Activated T-helper 1 cell treated with anti-CD3 and anti-CD28 coated beads, Interleukin-12 subunit alpha, Interleukin-12 subunit beta, Interleukin-2, Interleukin-4 antibody, amounts not matched to agents 30 ng/mL and 10 ng/mL and 1 ng/mL, durations not matched to agents 14 hours and 24 hours and 36 hours (primary cell): ENCODE measurements around the gene FRAS1. TPM values are rescaled to one million over a fixed set of nuclear protein-coding genes. Genes with fewer than 3 reads are reported as not detected.

ENCODE experiments used
- DNase-seq: peaks from one replicate; pipeline ENCODE4 v3.0.0; 2021; ENCODE audit warnings: low spot score
- H3K27ac Mint-ChIP-seq: one replicate; pipeline ENCODE4 v1.8.0; 2021; ENCODE audit warnings: mild to moderate bottlenecking, mixed read lengths
- H3K27me3 Mint-ChIP-seq: one replicate; pipeline ENCODE4 v1.8.0; 2022; ENCODE audit warnings: mild to moderate bottlenecking, moderate library complexity, mixed read lengths; ENCODE audit not compliant: insufficient read depth
- H3K36me3 Mint-ChIP-seq: one replicate; pipeline ENCODE4 v1.8.0; 2021; ENCODE audit warnings: low read depth, mixed read lengths
- H3K4me1 Mint-ChIP-seq: one replicate; pipeline ENCODE4 v1.8.0; 2021; ENCODE audit warnings: low read depth, mixed read lengths
- H3K4me3 Mint-ChIP-seq: one replicate; pipeline ENCODE4 v1.8.0; 2021; ENCODE audit warnings: mild to moderate bottlenecking, moderate library complexity, mixed read lengths
- H3K9me3 Mint-ChIP-seq: one replicate; pipeline ENCODE4 v1.8.0; 2021; ENCODE audit warnings: mixed read lengths
- intact Hi-C: fragments of 100-400 bp; cut with micrococcal nuclease; formaldehyde crosslinking; loops from one replicate; pipeline ENCODE4 v1.15.1; 2024
- total RNA-seq: library from RNA; stranded (reverse); gene quantifications from 2 replicates; pipeline ENCODE4 v1.2.3, GENCODE V29; 2022

The FRAS1 gene
- total RNA-seq, 1 donor from 2014 or later = not detected

GRCh38 chr4:78346222-78346621 lies 289.1 kb downstream of the FRAS1 start:
- H3K4me1 Mint-ChIP-seq = no peaks in the 10 kb centered on the region

GRCh38 chr4:78347527-78347926 lies 290.4 kb downstream of the FRAS1 start:
- intact Hi-C loops = no loop called here
- no peak for DNase-seq
- Mint-ChIP-seq H3K27ac (no peak overlapping the region), H3K27me3 (peaks cover 3% of the 10 kb centered on the region), H3K4me3 (no peak overlapping the region), H3K36me3 (no peaks in the 10 kb centered on the region), H3K4me1 (no peaks in the 10 kb centered on the region), H3K9me3 (no peaks in the 10 kb centered on the region)

More at GRCh38 chr4:78346222-78346621, 289.1 kb downstream of the FRAS1 start:
- H3K36me3 Mint-ChIP-seq = no peaks in the 10 kb centered on the region
- H3K9me3 Mint-ChIP-seq = no peaks in the 10 kb centered on the region
- peaks cover 3% of the 10 kb centered on the region for H3K27me3 Mint-ChIP-seq
- H3K4me3 Mint-ChIP-seq = no peak overlapping the region
- DNase-seq = no peak
- intact Hi-C loops = no loop called here
- no peak overlapping the region for H3K27ac Mint-ChIP-seq

GRCh38 chr4:78353921-78354320 lies 296.8 kb downstream of the FRAS1 start:
- Mint-ChIP-seq H3K27ac (no peak overlapping the region), H3K36me3 (no peaks in the 10 kb centered on the region), H3K4me1 (no peaks in the 10 kb centered on the region), H3K27me3 (peaks cover 8% of the 10 kb centered on the region), H3K9me3 (no peaks in the 10 kb centered on the region), H3K4me3 (no peak overlapping the region)
- intact Hi-C loops = no loop called here
- no peak for DNase-seq

GRCh38 chr4:78354782-78355181 lies 297.7 kb downstream of the FRAS1 start:
- Mint-ChIP-seq H3K36me3 (no peaks in the 10 kb centered on the region), H3K4me3 (no peak overlapping the region), H3K27me3 (peaks cover 10% of the 10 kb centered on the region), H3K27ac (no peak overlapping the region), H3K4me1 (no peaks in the 10 kb centered on the region), H3K9me3 (no peaks in the 10 kb centered on the region)
- intact Hi-C loops = no loop called here
- no peak for DNase-seq

- no peak for DNase-seq
- Mint-ChIP-seq H3K27me3 (peaks cover 13% of the 10 kb centered on the region), H3K4me1 (no peaks in the 10 kb centered on the region), H3K27ac (no peak overlapping the region), H3K4me3 (no peak overlapping the region), H3K36me3 (no peaks in the 10 kb centered on the region), H3K9me3 (no peaks in the 10 kb centered on the region)
- intact Hi-C loops = no loop called here
Observed at GRCh38 chr4:78355306-78355705, 298.2 kb downstream of the FRAS1 start.

- Mint-ChIP-seq H3K27me3 (peaks cover 16% of the 10 kb centered on the region), H3K4me1 (no peaks in the 10 kb centered on the region), H3K9me3 (no peaks in the 10 kb centered on the region), H3K27ac (no peak overlapping the region), H3K4me3 (no peak overlapping the region), H3K36me3 (no peaks in the 10 kb centered on the region)
- intact Hi-C loops = no loop called here
- no peak for DNase-seq
Observed at GRCh38 chr4:78356251-78356786, 299.2 kb downstream of the FRAS1 start.

- H3K27ac Mint-ChIP-seq = no peak overlapping the region
- no peaks in the 10 kb centered on the region for H3K9me3 Mint-ChIP-seq
- no peaks in the 10 kb centered on the region for H3K4me1 Mint-ChIP-seq
- peaks cover 16% of the 10 kb centered on the region for H3K27me3 Mint-ChIP-seq
- no peak overlapping the region for H3K4me3 Mint-ChIP-seq
- intact Hi-C loops = no loop called here
- no peak for DNase-seq
- no peaks in the 10 kb centered on the region for H3K36me3 Mint-ChIP-seq
Observed at GRCh38 chr4:78357122-78357521, 300.0 kb downstream of the FRAS1 start.

GRCh38 chr4:78360466-78360865 lies 303.3 kb downstream of the FRAS1 start:
- Mint-ChIP-seq H3K4me3 (no peak overlapping the region), H3K4me1 (no peaks in the 10 kb centered on the region), H3K9me3 (no peaks in the 10 kb centered on the region), H3K36me3 (no peaks in the 10 kb centered on the region), H3K27ac (no peak overlapping the region), H3K27me3 (peaks cover 17% of the 10 kb centered on the region)
- no peak for DNase-seq
- intact Hi-C loops = no loop called here

GRCh38 chr4:78361621-78362120 lies 304.5 kb downstream of the FRAS1 start:
- Mint-ChIP-seq H3K36me3 (no peaks in the 10 kb centered on the region), H3K9me3 (no peaks in the 10 kb centered on the region), H3K4me3 (no peak overlapping the region), H3K27ac (no peak overlapping the region), H3K4me1 (no peaks in the 10 kb centered on the region), H3K27me3 (peaks cover 16% of the 10 kb centered on the region)
- intact Hi-C loops = no loop called here
- no peak for DNase-seq

- H3K4me1 Mint-ChIP-seq = no peaks in the 10 kb centered on the region
- intact Hi-C loops = no loop called here
- no peak overlapping the region for H3K4me3 Mint-ChIP-seq
- H3K9me3 Mint-ChIP-seq = no peaks in the 10 kb centered on the region
- H3K36me3 Mint-ChIP-seq = no peaks in the 10 kb centered on the region
- no peak for DNase-seq
- peaks cover 14% of the 10 kb centered on the region for H3K27me3 Mint-ChIP-seq
- H3K27ac Mint-ChIP-seq = no peak overlapping the region
Observed at GRCh38 chr4:78362310-78362709, 305.2 kb downstream of the FRAS1 start.

GRCh38 chr4:78363031-78363570 lies 306.0 kb downstream of the FRAS1 start:
- H3K9me3 Mint-ChIP-seq = no peaks in the 10 kb centered on the region
- peaks cover 14% of the 10 kb centered on the region for H3K27me3 Mint-ChIP-seq
- no peak overlapping the region for H3K27ac Mint-ChIP-seq
- no peak for DNase-seq
- no peaks in the 10 kb centered on the region for H3K4me1 Mint-ChIP-seq
- H3K36me3 Mint-ChIP-seq = no peaks in the 10 kb centered on the region
- H3K4me3 Mint-ChIP-seq = no peak overlapping the region
- intact Hi-C loops = no loop called here

- H3K27ac Mint-ChIP-seq = no peak overlapping the region
- peaks cover 2% of the 10 kb centered on the region for H3K27me3 Mint-ChIP-seq
- intact Hi-C loops = no loop called here
- DNase-seq = no peak
- no peaks in the 10 kb centered on the region for H3K4me1 Mint-ChIP-seq
- H3K36me3 Mint-ChIP-seq = no peaks in the 10 kb centered on the region
- H3K4me3 Mint-ChIP-seq = no peak overlapping the region
- no peaks in the 10 kb centered on the region for H3K9me3 Mint-ChIP-seq
Observed at GRCh38 chr4:78369679-78370078, 312.6 kb downstream of the FRAS1 start.

GRCh38 chr4:78370631-78371372 lies 313.7 kb downstream of the FRAS1 start:
- Mint-ChIP-seq H3K4me3 (no peak overlapping the region), H3K9me3 (no peaks in the 10 kb centered on the region), H3K27ac (no peak overlapping the region), H3K4me1 (no peaks in the 10 kb centered on the region), H3K27me3 (peaks cover 2% of the 10 kb centered on the region), H3K36me3 (no peaks in the 10 kb centered on the region)
- intact Hi-C loops = no loop called here
- no peak for DNase-seq
